GOT3 (cell line): ENCODE data around the gene MBTPS1.

Source experiments
- DNase-seq: peaks from one replicate; lab custom pipeline; 2025; ENCODE audit warnings: mixed read lengths; lab: John Stamatoyannopoulos, UW

MBTPS1 gene

DNA sequence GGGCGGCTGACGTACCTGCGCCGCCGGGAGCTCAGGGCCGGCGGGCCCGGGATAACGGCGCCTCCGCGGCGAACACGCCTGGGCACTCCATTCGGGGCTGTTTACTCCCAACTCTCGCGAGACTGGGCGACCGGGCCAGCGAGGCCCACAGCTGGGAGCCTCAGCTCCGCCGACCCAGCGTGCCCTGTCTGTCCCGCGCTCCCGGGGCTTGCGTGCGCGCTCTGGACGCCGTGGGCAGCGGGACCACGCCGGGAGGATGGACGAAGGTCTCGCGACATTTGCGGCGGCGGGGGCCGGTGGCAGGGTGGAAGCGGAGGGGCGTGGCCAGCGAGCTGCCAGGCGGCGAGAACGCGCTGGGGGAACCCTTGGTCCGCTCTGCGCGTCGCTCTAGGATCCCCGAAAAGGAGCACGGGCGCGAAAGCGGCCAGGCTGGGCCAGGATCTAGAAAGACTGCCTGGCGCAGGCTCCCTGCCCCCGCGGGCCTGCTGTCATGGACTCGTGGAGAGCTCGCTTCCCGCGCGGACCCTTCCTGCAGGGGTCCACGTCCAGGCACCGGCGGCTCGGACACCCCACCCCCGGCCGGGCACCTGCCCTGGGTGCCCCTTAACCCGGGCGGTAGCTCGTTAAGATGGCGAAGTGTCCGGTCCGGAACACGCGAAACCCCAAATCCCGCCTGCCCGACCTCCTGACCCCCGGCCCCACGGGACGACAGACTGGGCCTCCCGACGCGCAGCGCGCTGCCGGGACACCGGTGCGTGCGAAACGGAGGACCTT, at the start of gene MBTPS1:
Gene MBTPS1, minus strand, starts transcription at position 223 of the 774 bp plus-strand sequence. CDS start 15,159 bp downstream, outside the sequence.
- peak; percentile 93 for DNase-seq

DNA sequence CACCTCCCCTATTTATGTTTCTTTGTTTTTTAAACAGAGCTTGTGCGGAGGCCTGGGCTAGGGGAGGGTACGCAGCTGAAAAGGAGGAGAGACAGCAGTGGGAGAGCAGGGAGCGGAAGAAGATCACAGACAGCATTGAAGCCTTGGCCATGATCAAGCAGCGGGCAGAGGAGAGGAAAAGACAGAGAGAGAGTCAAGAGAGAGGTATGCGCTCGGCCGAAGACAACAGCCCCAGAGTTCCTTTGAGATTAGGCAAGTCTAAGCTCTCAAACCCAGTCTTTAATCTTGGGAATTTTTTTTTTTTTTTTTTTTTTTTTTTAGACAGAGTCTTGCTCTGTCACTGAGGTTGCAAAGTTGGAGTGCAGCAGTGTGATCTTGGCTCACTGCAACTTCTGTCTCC, 49.0 kb upstream of the MBTPS1 start:
- DNase-seq, result no peak

DNA sequence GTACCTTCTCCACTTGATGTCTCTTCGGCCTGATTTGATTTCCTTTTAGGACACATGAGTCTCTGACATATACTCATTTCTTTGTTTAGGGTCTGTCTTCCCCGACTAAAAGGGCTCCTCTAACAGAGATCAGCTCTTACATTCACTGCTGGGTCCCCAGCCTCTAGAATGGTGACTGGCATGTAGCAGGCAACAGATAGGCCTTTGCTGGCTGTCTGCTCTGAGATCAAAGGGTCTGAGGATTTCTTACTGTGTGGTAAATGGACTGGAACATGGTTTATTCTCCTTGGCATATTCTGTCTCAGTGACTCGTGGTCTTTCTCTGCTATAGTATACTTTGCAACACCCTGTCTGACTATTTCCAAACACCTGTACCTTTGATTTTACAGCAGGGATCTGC, 45.1 kb upstream of the MBTPS1 start:
- DNase-seq, result no peak

DNA sequence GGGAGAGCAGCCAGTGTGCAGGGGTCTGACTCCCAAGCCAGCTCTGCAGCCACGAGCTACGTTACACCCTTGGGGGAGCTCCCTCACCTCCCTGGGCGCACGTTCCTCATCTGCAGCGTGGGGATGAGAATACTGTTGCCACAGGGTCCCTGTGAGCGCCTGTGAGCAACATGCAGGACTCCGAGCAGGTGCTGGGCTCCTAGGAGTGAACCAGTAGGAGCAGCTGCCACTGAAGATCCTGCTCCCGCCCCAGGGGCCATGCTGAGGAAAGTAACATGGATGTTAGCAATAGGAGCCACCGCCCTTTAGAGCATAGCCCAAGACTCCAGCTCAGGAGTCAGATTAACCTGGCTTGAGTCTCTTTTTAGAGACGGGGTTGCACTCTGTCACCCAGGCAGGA, 44.3 kb upstream of the MBTPS1 start:
- no peak for DNase-seq

DNA sequence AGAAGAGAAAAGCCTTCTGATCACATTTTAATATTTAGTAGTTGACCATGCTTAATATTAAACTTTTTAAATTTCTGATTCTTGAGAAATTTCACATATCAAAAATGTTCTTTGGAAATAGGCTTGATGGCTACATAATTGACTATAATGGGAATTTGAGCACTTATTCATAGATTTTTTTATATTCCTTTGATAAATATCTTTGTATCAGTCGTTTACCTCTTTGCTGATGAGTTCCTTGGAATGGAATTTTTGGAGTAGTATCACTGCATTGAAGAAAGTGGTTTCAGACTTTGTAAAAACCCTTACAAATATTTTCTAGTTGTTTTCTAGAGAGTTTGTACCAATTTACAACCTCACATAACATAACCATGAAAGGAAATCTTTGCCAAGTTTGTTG, 43.1 kb upstream of the MBTPS1 start:
- no peak for DNase-seq

DNA sequence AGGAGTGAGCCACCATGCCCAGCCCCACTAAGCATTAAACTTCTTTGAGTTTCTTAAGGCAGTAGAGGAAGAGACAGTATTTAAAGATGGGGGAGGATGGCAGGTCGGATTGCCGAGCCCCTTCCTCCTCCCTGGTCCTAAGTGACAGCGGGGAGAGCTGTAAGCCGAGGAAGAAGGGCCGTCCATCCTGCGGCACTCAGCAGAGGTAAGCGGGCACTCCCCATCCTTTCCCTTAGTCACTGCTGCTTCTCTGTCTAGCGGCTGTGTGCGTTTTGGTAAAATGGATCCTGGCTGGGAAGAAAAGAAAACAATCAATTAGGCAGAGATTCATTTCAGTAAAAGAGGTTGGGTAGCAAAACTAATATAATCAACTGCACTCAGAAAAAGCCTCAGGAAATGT, 42.3 kb upstream of the MBTPS1 start:
- DNase-seq, result no peak

DNA sequence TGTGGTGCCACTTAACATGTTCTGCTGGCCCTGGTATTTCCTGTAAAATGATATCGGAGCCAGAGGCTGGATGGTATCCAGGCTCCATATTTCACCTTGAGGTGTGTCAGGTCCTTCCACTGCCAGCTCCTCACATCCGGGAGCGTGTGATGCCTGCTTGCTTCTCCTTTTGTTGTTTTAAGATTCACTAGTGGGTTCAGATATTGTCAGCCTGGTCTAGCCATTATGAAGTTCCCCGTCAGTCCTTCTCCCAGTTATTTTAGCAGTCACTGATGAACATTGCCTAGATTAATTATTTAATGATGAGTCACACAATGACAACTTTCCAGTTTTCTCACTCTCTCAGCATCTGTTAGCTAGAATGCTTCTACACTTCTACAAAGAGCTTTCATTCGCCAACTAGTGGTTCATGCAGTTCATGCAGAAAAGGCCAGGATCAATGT, 39.6 kb upstream of the MBTPS1 start:
- no peak for DNase-seq

DNA sequence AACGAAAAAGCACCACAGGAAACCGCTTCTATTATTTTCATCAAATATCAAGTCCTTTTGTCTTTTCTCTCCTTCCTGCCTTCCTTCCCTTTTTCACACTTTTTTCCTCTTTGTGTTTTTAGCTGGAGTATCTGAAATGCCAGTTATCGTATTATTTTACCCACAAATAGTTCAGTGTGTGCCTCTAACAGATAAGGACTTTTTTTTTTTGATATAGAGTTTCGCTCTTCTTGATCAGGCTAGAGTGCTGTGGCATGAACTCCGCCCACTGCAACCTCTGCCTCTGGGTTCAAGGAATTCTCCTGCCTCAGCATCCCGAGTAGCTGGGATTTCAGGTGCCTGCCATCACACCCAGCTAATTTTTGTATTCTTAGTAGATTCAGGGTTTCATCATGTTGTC, 39.0 kb upstream of the MBTPS1 start:
- no peak for DNase-seq

DNA sequence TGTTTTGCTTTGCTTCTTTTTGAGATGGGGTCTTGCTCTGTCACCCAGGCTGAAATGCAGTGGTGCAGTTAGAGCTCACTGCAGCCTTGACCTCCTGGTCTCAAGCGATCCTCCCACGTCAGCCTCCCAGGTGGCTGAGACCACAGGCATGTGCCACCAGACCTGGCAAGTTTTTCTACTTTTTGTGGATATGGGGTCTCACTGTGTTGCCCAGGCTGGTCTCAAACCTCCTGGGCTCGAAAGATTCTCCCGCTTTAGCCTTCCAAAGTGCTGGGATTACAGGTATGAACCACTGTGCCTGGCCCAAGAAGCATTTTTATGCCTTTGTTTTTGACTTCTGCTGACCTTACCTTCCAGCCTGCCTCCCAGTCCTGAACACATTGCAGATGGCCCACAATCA, 38.5 kb upstream of the MBTPS1 start:
- no peak for DNase-seq

DNA sequence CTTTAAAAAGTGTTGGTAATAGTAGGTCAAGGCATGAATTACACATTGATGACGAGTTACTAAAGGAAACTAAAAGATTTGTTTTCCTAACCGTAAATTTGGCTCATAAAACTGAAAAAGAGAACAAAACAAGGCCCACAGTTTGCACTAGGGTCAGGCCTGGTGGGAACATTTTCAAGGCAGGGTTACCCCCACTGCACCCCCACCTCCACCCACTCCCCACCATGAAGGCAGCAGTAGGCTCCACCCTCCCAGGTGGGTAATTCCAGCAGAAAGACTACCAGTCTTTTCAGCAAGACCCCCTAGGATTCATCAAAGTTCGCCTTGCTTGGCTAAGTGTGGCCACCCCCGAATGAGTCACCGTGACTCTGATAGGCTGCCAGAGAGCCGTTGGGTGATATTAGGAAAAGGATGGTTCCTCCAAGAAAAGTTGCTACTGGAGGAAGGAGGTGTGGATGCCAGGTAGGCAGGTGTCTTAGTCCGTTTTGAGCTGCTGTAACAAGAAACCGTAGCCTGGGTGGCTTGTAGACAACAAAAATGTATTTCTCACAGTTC, 37.0 kb upstream of the MBTPS1 start:
- no peak for DNase-seq

DNA sequence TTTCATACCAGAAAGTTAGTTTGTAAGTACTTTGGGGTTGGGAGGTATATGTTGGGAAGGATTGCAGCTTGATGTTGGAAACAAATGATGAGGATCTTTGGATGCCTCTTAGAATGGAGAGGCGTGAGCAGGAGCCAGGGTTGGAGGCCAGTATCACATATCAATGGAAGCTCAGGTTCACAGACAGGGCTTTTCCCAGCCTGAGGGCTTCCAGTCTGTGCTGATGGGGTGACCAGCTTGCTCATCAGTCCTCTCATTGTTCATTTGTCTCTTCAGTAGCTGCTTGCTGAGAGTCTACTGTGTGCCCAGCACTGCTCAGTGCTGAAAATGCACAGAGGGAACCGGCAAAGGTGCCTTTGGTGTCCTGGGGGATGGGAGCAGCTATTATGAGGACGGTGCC, 34.2 kb upstream of the MBTPS1 start:
- no peak for DNase-seq

DNA sequence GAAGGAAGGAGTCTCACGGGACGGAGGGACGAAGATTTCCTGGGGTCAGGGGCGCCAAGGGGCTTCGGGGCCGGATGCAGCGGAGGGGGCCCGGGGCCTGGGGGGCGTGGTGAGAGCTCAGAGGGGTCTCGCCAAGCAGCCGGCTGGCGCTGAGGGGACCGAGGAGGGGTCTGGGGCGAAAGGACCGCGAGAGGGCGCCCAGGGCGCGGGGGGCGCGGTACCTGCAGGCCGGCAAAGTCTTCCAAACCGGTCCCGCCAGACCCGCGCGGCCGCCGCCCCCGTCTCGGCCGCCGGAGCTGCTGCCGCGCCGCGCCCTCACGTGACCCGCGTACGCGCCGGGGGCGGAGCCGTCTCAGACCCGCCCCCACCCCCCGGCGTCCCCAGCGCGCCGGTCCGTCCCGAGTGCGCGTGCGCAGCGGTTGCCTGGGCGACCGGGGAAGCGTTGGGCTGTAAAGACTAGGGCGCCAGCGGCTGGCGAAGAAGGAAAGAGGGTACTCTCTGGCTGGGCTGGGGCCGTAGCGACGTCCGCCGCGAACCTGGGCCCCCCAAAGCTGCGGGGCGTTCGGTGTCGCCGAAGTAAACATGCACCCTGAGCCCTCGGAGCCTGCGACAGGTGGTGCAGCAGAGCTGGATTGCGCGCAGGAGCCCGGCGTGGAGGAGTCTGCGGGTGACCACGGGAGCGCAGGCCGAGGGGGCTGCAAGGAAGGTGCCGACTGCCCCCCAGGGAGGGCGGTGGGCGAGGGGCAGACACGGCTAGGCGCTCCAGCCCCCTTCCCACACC, 28.3 kb upstream of the MBTPS1 start, which contains the start of the genes DNAAF1 and HSDL1:
Gene DNAAF1, plus strand, starts transcription at position 450 of the 781 bp plus-strand sequence. Its CDS starts 133 bp downstream, at position 583.
Gene HSDL1, minus strand, starts transcription at position 319 of the 781 bp plus-strand sequence. CDS start 13,856 bp downstream, outside the sequence.
- peak; percentile 66 for DNase-seq

DNA sequence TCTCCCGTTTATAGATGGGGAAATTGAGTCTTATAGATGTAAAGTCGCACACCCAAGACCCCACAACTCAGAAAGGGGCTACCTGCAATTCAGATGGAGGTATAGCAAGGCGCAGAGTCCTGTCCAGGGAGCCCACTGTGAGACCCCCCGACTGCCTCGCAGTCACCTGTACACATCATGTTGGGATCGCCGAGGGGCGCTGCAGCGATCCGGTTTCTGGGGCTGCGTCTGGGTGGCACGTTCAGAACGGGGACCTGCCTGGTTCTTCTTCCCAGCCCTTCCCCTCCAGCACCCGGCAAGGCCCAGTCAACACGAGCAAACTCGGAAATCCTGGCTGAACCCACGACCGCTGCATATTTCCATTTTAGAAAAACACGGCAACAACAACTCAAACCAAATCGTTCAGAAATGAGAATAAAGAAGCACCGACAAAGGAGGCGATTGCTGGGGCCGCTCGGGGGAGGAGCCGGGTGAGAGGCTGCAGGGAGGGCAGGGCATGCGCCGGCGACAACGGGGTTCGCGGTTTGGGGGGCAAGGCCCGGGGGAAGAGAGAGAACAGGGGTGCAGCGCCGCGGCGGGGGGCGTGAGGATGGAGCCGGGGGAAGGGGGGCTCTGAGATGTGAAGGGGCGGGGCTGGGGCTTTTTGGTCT, 27.6 kb upstream of the MBTPS1 start:
- no peak for DNase-seq

DNA sequence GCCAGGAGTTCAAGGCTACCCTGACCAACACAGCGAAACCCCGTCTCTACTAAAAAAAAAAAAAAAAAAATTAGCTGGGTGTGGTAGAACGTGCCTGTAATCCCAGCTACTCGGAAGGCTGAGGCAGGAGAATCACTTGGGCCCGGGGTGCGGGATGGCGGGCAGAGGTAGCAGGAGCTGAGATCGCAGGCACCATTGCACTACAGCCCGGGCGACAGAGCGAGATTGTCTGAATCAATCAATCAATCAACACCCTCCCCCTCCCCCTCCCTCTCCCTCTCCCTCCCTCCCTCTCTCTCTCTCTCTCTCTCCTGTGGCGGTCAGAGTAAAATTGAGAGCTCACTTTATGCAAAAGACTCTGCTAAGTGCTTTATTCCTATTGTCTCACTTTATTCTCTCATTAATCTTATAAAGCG, 27.1 kb upstream of the MBTPS1 start:
- DNase-seq, result no peak

DNA sequence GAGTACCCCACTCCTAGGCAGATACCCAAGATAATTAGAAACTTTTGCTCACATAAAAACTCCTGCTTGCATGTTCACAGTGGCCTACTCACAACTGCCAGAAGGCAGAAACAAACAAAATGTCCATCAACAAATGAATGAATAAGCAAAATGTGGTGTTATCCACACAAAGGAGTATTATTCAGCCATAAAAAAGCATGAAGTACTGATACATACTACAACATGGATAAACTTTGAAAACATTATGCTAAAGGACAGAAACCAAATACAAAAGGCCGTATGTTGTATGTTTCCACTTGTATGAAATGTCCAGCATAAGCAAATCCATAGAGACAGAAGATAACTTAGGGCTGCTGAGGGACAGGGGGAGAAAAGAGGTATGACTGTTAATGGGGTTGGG, 26.3 kb upstream of the MBTPS1 start:
- DNase-seq, result no peak

DNA sequence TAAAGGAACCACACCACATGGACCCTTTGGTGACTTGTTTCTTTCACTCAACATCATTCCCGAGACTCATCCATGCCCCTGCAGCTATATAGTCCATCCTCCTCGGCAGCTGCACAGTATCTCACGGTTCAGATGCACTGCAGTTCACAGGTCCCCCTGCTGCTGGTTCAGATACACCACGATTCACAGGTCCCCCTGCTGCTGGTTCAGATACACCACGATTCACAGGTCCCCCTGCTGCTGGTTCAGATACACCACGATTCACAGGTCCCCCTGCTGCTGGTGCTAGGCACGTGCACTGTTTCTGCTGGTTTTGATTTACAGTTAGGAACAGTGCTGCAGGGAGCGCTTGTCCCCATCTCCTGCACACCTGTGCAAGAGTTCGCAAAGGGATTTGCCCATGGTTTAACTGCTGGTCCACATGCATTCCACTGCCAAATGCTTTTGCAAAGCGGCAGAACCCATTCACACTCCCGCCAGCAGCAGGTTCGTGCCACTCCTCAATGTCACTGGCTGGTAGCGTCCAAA, 24.5 kb upstream of the MBTPS1 start:
- DNase-seq, result no peak

DNA sequence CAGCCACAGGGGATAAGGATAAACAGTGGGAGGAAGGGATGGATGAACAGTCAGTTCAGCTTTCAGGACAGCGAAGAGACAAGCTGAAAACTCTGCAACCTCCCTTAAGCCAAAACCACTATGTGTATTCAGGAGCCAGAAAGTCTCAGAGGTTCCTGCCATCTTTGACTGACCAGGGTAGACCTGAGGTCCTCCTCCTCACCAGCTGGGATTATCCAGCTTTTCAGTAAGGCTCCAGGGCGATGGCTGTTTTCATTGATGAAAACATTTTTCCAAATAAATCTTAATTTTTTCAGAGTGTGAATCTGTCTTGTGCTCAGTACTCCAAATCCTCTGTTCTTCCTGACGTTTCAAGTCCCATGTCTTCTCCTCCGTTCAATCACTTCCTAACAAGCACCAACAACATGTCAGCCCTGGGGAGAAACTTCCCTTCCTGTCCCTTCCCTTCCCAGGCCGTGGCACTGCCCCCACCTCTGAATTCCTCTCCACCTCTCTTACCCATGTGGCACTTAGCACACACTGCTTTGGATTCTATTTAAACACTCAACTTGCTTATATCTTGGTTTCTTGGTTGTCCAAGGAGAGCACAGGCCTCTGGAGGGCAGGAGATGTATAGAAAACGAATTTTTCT, 23.0 kb upstream of the MBTPS1 start:
- no peak for DNase-seq

DNA sequence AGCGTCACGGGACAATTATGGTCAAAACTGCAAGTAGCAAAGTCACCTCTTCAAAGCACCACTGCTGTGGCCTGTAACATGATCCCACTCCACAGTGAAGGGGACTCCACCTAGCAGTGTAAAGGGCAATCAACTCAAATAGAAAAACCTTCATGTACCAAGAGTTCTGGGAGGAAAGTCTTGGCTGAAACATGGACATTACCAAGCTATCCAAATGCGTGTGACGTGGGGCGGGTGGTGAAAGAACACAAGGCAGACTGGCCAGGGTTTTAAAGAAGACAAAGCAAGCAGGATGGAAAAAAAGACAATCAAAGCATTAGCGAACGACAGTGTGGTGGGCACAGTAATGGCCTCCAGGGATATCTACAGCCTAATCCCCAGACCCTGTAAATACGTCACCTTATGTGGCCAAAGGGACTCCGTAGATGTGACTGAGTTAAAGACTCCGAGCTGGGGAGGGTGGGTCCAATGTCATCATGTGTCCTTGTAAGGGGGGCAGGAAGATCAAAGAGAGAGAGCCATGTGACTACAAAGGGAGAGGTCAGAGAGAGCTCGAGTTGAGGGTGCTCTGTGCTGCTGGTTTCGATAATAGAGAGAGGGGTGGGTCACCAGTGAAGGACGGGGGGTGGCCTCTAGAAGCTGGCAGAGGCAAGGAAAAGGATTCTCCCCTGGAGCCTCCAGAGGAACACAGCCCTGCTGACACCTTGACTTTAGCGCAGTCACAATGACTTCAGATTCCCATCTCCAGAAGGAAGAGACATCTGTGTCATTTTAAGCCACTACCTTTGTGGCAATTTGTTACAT, 22.3 kb upstream of the MBTPS1 start:
- DNase-seq, result no peak

DNA sequence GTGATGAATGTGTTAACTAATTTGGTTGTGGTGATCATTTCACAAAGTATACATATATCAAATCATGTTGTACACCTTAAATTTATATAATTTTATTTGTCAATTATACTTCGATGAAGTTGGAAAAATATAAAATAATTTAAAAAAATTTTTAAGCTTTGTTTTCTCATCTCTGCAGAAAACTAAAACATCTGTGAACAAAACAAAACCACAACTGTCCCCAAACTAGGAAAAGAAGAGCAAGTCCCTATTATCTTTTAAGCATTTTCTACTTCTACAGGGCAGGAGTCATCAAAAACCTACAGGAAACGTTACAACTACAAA, 21.7 kb upstream of the MBTPS1 start:
- no peak for DNase-seq

DNA sequence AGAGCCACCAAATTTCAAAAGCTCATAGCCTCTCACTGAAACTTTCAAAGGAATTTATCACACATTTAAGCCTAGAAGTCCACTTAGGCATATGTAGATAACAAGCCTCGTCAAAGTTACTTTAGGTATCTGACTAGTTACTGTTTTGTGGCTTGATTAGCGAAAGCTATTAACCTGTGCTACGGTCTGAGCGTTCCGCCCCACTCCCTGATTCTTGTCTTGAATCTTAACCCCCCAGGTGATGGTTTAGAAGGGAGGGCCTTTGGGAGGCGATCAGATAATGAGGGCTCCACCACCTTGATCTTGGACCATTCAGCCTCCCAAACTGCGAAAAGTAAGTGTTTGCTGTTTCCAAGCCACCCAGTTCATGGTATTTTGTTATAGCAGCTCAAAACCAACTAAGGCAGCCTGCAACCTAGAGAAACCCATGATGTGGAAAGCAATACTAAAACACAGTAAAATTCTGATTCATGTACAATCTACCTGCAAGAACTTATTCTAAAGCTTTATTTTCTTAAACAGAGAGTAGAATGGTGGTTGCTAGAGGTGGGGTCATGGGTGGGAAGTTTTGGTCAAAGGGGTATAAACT, 21.1 kb upstream of the MBTPS1 start:
- no peak for DNase-seq
